LNCAP (cell line): Measurements from ENCODE around the gene FBXO46.

Experiments used
- CTCF ChIP-seq: fragments of 450-650 bp; IDR thresholded peaks from 2 replicates; pipeline ENCODE4 v1.5.1; 2017; ENCODE audit warnings: mild to moderate bottlenecking

FBXO46 gene

DNA sequence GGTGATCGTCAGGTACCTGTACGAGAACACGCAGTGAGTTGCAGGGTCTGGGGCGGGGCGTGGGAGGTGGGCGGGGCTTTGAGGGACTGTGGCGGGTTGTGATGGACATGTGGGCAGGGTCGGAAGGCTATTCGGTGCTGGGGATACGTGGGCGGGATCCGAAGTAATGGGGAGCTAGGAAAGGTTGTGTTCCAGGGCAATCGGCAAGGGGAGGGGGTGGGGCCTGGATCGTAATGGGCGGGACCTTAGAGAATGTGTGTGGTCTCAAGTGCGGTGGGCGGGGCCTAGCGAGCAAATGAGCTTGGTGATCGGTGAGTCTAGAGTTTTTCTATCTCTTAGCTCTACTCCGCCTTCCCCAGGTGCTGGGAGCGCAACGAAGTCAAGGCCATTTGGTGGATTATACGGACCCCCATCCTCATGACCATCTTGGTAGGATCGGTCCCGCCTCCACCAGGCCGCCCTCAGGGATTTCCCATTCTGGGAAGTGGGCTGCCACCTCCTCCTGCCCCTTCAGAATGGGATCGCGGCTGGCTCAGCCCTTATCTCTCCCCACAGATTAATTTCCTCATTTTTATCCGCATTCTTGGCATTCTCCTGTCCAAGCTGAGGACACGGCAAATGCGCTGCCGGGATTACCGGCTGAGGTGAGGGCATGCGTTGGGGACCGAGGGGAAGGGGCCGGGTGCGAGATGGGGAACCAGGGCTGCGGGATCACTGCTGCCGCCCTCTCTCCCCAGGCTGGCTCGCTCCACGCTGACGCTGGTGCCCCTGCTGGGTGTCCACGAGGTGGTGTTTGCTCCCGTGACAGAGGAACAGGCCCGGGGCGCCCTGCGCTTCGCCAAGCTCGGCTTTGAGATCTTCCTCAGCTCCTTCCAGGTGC lies 53.1 kb downstream of the FBXO46 start:
- no peak for TF ChIP-seq CTCF

- no peak for TF ChIP-seq CTCF
Observed at GRCh38 chr19:45676851-45677263, 53.8 kb downstream of the FBXO46 start.

- TF ChIP-seq CTCF = no peak
Observed at GRCh38 chr19:45674946-45675345, 55.8 kb downstream of the FBXO46 start.

DNA sequence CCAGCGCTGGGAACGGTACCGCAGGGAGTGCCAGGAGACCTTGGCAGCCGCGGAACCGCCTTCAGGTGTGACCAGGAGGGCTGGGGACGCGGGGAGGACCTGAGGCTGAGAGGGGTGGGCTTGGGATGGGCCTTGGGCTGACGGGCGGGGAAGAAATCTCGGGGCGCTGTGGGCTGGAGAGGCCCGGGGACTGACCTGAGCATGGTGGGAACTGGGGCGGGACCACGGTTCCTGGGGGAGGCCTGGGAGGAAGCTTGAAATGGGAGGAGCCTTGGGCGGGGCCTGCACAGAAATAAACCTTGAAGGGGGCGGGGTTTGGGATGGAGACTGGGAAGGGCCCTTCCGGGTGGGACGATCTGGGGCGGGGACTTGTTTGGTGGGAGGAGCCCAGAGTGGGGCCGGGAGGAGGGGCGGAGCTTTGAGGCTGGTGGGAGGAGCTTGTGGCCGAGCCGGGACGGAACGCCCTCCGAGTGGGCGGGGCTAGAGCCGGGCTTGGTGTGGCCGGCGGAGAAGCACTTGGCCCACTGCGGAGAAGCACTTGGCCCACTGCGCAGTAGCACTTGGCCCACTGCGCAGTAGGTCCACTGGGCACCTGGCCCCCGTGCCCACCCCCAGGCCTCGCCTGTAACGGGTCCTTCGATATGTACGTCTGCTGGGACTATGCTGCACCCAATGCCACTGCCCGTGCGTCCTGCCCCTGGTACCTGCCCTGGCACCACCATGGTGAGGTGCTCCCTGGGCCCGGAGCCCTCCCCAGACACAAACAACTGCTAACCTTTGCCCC lies 59.8 kb downstream of the FBXO46 start:
- TF ChIP-seq CTCF = no peak

- TF ChIP-seq CTCF = no peak
Observed at GRCh38 chr19:45668342-45668871, 62.3 kb downstream of the FBXO46 start.

DNA sequence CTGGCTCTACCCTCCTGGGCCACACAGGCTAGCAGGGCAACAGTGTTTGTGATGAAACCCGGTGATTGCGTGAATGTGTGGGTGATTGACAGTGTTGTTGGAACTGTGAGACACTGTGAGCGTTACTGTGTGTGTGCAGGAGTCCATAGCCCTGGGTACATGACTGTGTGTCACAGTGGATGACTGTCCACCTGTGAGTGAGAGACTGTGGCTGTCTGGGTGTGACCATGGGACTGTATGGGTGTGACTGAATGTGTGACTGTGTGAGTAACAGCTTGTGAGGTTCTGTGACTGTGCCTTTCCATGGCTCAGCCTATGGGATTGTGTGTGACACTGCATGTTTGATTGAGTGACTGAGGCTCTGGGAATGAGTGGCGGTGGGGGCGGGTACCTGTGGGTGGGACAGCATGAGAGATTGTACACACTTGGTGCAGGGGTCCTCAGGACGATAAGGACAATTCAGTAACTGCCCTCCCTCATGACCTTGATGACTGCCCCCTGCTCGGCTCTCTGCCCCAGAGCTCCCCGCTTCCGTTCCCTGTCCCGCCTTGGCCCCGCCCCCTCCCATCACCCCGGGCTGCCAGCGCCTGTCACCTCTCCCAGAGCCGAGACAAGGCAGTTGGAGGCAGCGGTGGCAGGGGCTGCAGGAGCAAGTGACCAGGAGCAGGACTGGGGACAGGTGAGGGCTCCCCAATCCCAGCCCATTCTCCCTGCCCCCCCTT lies 62.9 kb downstream of the FBXO46 start, which contains the start of gene GIPR:
Gene GIPR (plus strand): TSS at position 602 of the 722 bp plus-strand sequence. CDS start 1,300 bp downstream, outside the sequence.
- TF ChIP-seq CTCF = no peak

- TF ChIP-seq CTCF = no peak
Observed at GRCh38 chr19:45664575-45664974, 66.1 kb downstream of the FBXO46 start.
